GM23338 (cell line): ENCODE measurements around the gene ALG14. TPM values are rescaled to one million over a fixed set of nuclear protein-coding genes. Genes with fewer than 3 reads are reported as not detected.

Experiments
- ATAC-seq: fragments of 200-7000 bp; cut with Tn5 transposase; 3 replicates; pipeline ENCODE4 v1.9.1; 2020
- DNase-seq: peaks from one replicate; pipeline ENCODE4 v3.0.0-alpha.2; 2015; ENCODE audit warnings: low spot score
- H2AFZ ChIP-seq: fragments of 200-600 bp; sonication (generic); 2 replicates; pipeline ENCODE4 v1.8.0; 2016; ENCODE audit warnings: antibody characterized with exemption, mild to moderate bottlenecking, moderate library complexity
- H3F3A ChIP-seq: fragments of 200-600 bp; sonication (generic); replicated peaks from 2 replicates; pipeline ENCODE4 v1.8.0; 2017; ENCODE audit warnings: antibody characterized with exemption, mixed run types, low read depth
- H3K27ac ChIP-seq: fragments of 200-600 bp; sonication (generic); 2 replicates; pipeline ENCODE4 v1.6.1; 2016; ENCODE audit warnings: low read depth
- H3K27me3 ChIP-seq: fragments of 200-600 bp; sonication (generic); 2 replicates; pipeline ENCODE4 v1.8.0; 2016; ENCODE audit warnings: mild to moderate bottlenecking, mixed run types, moderate library complexity; ENCODE audit not compliant: insufficient read depth
- H3K36me3 ChIP-seq: fragments of 200-600 bp; sonication (generic); 2 replicates; pipeline ENCODE4 v1.8.0; 2016; ENCODE audit warnings: mild to moderate bottlenecking; ENCODE audit not compliant: insufficient read depth
- H3K4me1 ChIP-seq: fragments of 200-600 bp; sonication (generic); 2 replicates; pipeline ENCODE4 v1.8.0; 2016; ENCODE audit warnings: mild to moderate bottlenecking, moderate library complexity; ENCODE audit not compliant: insufficient read depth
- H3K4me2 ChIP-seq: fragments of 200-600 bp; sonication (generic); 2 replicates; pipeline ENCODE4 v1.7.1; 2017; ENCODE audit warnings: mixed run types
- H3K4me3 ChIP-seq: fragments of 200-600 bp; sonication (generic); 2 replicates; pipeline ENCODE4 v1.6.1; 2016; ENCODE audit warnings: mixed run types
- H3K79me2 ChIP-seq: fragments of 200-600 bp; sonication (generic); replicated peaks from 2 replicates; pipeline ENCODE4 v1.8.0; 2017; ENCODE audit warnings: mild to moderate bottlenecking; ENCODE audit not compliant: insufficient read depth
- H3K9me2 ChIP-seq: fragments of 200-600 bp; sonication (generic); 2 replicates; pipeline ENCODE4 v1.8.0; 2017; ENCODE audit not compliant: insufficient read depth
- H4K20me1 ChIP-seq: fragments of 200-600 bp; sonication (generic); replicated peaks from 2 replicates; pipeline ENCODE4 v1.8.0; 2017; ENCODE audit warnings: mild to moderate bottlenecking; ENCODE audit not compliant: insufficient read depth
- H3K27ac Mint-ChIP-seq: 2 replicates; pipeline ENCODE4 v1.8.0; 2020; ENCODE audit warnings: inconsistent platforms, mild to moderate bottlenecking, moderate library complexity, mixed read lengths
- H3K27me3 Mint-ChIP-seq: 3 replicates; pipeline ENCODE4 v1.8.0; 2022; ENCODE audit warnings: low read depth, mild to moderate bottlenecking, moderate library complexity, mixed read lengths, inconsistent platforms; ENCODE audit not compliant: insufficient read depth, poor library complexity
- H3K36me3 Mint-ChIP-seq: 3 replicates; pipeline ENCODE4 v1.8.0; 2021; ENCODE audit warnings: low read depth, mild to moderate bottlenecking, inconsistent platforms, moderate library complexity, mixed read lengths
- H3K4me1 Mint-ChIP-seq: 3 replicates; pipeline ENCODE4 v1.8.0; 2020; ENCODE audit warnings: mild to moderate bottlenecking, inconsistent platforms, mixed read lengths
- H3K4me3 Mint-ChIP-seq: 3 replicates; pipeline ENCODE4 v1.8.0; 2021; ENCODE audit warnings: moderate library complexity, mild to moderate bottlenecking, inconsistent platforms, mixed read lengths
- H3K9me3 Mint-ChIP-seq: 3 replicates; pipeline ENCODE4 v1.8.0; 2020; ENCODE audit warnings: moderate library complexity, mild to moderate bottlenecking, inconsistent platforms, mixed read lengths
- CREB1 ChIP-seq: fragments of 250-450 bp; sonication (Bioruptor Pico); IDR thresholded peaks from 2 replicates; pipeline ENCODE4 v1.5.0; 2020; ENCODE audit warnings: low read depth, mild to moderate bottlenecking, moderate library complexity
- CTCF ChIP-seq, 2 experiments: fragments of 200-600 bp in 1 of 2; sonication (generic) in 1 of 2; conservative IDR thresholded peaks; 2 replicates each; pipeline versions ENCODE4 v1.5.1 to v1.6.1; 2016 to 2017; ENCODE audit warnings: antibody characterized with exemption in 2 of 2, low read depth in 2 of 2, mild to moderate bottlenecking in 2 of 2, moderate library complexity in 1 of 2
- EZH2 ChIP-seq: fragments of 200-600 bp; sonication (generic); IDR thresholded peaks from one replicate; pipeline ENCODE4 v1.8.0; 2017; ENCODE audit warnings: antibody characterized with exemption, mild to moderate bottlenecking, low read depth; ENCODE audit not compliant: unreplicated experiment
- EZH2phosphoT487 ChIP-seq: fragments of 200-600 bp; sonication (generic); IDR thresholded peaks from one replicate; pipeline ENCODE4 v1.8.1; 2018; ENCODE audit warnings: antibody characterized with exemption; ENCODE audit not compliant: unreplicated experiment
- JUNB ChIP-seq: IDR thresholded peaks from one replicate; pipeline ENCODE4 v1.6.1; 2016; ENCODE audit warnings: antibody characterized with exemption; ENCODE audit not compliant: unreplicated experiment
- NANOG ChIP-seq: IDR thresholded peaks from 2 replicates; pipeline ENCODE4 v1.6.1; 2016; ENCODE audit warnings: antibody characterized with exemption, borderline replicate concordance
- REST ChIP-seq: IDR thresholded peaks from one replicate; pipeline ENCODE4 v1.6.1; 2018; ENCODE audit warnings: antibody characterized with exemption; ENCODE audit not compliant: unreplicated experiment
- STAT1 ChIP-seq: IDR thresholded peaks from one replicate; pipeline ENCODE4 v1.6.1; 2016; ENCODE audit warnings: antibody characterized with exemption; ENCODE audit not compliant: unreplicated experiment
- ZNF331 ChIP-seq: fragments of 250-450 bp; sonication (Bioruptor Pico); IDR thresholded peaks from 2 replicates; pipeline ENCODE4 v1.5.0; 2020; ENCODE audit warnings: low read depth, mild to moderate bottlenecking, moderate library complexity
- polyA plus RNA-seq: library from polyadenylated mRNA; unstranded; fragments of >200 nt; fragmentation: Nextera tagmentation; extraction: Ambion mirVana; gene quantifications from 2 replicates; pipeline ENCODE4 v1.2.1, GENCODE V29; 2016
- total RNA-seq: library from RNA; depleted of rRNA; stranded (reverse); fragments of >200 nt; shearing (Covaris generic); gene quantifications from 2 replicates; pipeline ENCODE4 v1.2.3, GENCODE V29; 2014
- TF ChIP-seq, protein P1 (sequence below): IDR thresholded peaks from 2 replicates; pipeline ENCODE4 v1.6.1; 2016; ENCODE audit warnings: antibody characterized with exemption

The ALG14 gene
- total and polyA plus RNA-seq, 2 experiments from 2014 or later, result 0.42 to 2.8 TPM

- H3K9me2 ChIP-seq, result no peaks in the 10 kb centered on the region; the same call in 1 of the 2 replicates
- TF ChIP-seq JUNB, result no peak
- TF ChIP-seq CTCF (conservative IDR thresholded peaks at IDR 0.05; ENCODE audit: low read depth in 2 of 2), result peak; percentile 24 to 70; a peak in 3 of 4 replicates
- H3K79me2 ChIP-seq, result no peaks in the 10 kb centered on the region
- H4K20me1 ChIP-seq, result no peaks in the 10 kb centered on the region; the same call in 1 of the 2 replicates
- 0 out of 3 replicates have a peak, but pooled peaks cover 3% of the 10 kb centered on the region for H3K4me1 Mint-ChIP-seq
- H2AFZ ChIP-seq, result no peak overlapping the region
- H3K9me3 Mint-ChIP-seq, result no peaks in the 10 kb centered on the region
- H3K36me3 Mint-ChIP-seq, result no peaks in the 10 kb centered on the region
- ATAC-seq (no peak), DNase-seq (no peak)
- H3K27me3 Mint-ChIP-seq, result no peaks in the 10 kb centered on the region
- no peak overlapping the region for H3K27ac ChIP-seq
- no peak overlapping the region for H3K4me3 ChIP-seq
- no peaks in the 10 kb centered on the region for H3K36me3 ChIP-seq
- H3K4me3 Mint-ChIP-seq, result no peak overlapping the region
- H3K4me2 ChIP-seq, result no peak overlapping the region
- no peak overlapping the region for H3K27ac Mint-ChIP-seq
- H3K4me1 ChIP-seq, result no peaks in the 10 kb centered on the region
- no peaks in the 10 kb centered on the region for H3F3A ChIP-seq
- no peaks in the 10 kb centered on the region for H3K27me3 ChIP-seq
Measured at GRCh38 chr1:95041491-95042165, 31.1 kb downstream of the ALG14 start.

GRCh38 chr1:95040032-95040525 lies 32.7 kb downstream of the ALG14 start:
- no peak for ATAC-seq
- TF ChIP-seq NANOG (no peak), EZH2phosphoT487 (no peak), STAT1 (no peak), CTCF (conservative IDR thresholded peaks at IDR 0.05; ENCODE audit: low read depth in 2 of 2) (no peak), EZH2 (no peak), CREB1 (CRISPR knock-in tag) (no peak), ZNF331 (no peak), JUNB (no peak), REST (no peak)
- TF ChIP-seq, protein P1, sequence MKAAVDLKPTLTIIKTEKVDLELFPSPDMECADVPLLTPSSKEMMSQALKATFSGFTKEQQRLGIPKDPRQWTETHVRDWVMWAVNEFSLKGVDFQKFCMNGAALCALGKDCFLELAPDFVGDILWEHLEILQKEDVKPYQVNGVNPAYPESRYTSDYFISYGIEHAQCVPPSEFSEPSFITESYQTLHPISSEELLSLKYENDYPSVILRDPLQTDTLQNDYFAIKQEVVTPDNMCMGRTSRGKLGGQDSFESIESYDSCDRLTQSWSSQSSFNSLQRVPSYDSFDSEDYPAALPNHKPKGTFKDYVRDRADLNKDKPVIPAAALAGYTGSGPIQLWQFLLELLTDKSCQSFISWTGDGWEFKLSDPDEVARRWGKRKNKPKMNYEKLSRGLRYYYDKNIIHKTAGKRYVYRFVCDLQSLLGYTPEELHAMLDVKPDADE, result no peak

More at GRCh38 chr1:95040032-95040525, 32.7 kb downstream of the ALG14 start:
- H3K27ac ChIP-seq, result no peak overlapping the region
- no peak overlapping the region for H2AFZ ChIP-seq
- H3K4me3 ChIP-seq, result no peak overlapping the region
- Mint-ChIP-seq H3K4me1 (0 out of 3 replicates have a peak, but pooled peaks cover 3% of the 10 kb centered on the region), H3K9me3 (no peaks in the 10 kb centered on the region), H3K36me3 (no peaks in the 10 kb centered on the region), H3K4me3 (no peak overlapping the region), H3K27ac (no peak overlapping the region), H3K27me3 (no peaks in the 10 kb centered on the region)
- H3F3A ChIP-seq, result no peaks in the 10 kb centered on the region
- H3K36me3 ChIP-seq, result no peaks in the 10 kb centered on the region
- H3K9me2 ChIP-seq, result no peaks in the 10 kb centered on the region; the same call in 1 of the 2 replicates
- DNase-seq, result no peak
- no peaks in the 10 kb centered on the region for H3K4me1 ChIP-seq
- H3K79me2 ChIP-seq, result no peaks in the 10 kb centered on the region
- no peaks in the 10 kb centered on the region for H3K27me3 ChIP-seq
- H4K20me1 ChIP-seq, result no peaks in the 10 kb centered on the region; the same call in 1 of the 2 replicates
- no peak overlapping the region for H3K4me2 ChIP-seq
